GM19397 (cell line): ENCODE results near the gene COMMD9.

ENCODE experiments used
- ATAC-seq: cut with Tn5 transposase; IDR thresholded peaks from one replicate; pipeline ENCODE4 v1.9.1; 2021; ENCODE audit warnings: mild to moderate bottlenecking, moderate library complexity; ENCODE audit not compliant: unreplicated experiment

COMMD9 gene

GRCh38 chr11:36228689-36229088 lies 60.5 kb downstream of the COMMD9 start:
- no peak for ATAC-seq

GRCh38 chr11:36227044-36227443 lies 62.2 kb downstream of the COMMD9 start:
- ATAC-seq: no peak

GRCh38 chr11:36224209-36224882 lies 64.9 kb downstream of the COMMD9 start:
- no peak for ATAC-seq

GRCh38 chr11:36222831-36223635 lies 66.2 kb downstream of the COMMD9 start:
- no peak for ATAC-seq
